ENCODE results near the gene UCHL5. TPM values are rescaled to one million over a fixed set of nuclear protein-coding genes. Genes with fewer than 3 reads are reported as not detected.

UCHL5 gene
- total RNA-seq, 1 experiment from 2014 or later: 42.1 TPM

DNA sequence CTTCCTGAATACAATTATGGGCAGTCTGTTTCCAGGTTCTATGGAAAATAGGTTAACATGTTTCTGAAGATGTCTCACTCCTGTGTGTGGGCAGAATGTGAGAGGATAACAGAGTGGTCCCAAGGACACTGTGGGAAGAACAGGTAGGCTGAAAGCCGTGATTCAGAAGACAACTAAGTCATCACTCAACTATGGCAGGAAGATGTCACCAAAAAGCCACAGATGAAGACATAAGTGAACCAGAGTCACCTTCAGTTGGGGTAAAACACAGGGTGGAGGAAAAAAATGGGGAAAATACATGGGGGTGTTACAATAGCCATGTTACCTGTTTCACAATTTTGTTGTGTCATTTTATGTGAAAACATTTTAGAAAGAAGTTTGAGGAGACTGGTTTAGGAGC, 75.1 kb downstream of the UCHL5 start:
- no peak overlapping the region for H3K27ac Mint-ChIP-seq
- Histone ChIP-seq H3K79me2 (ENCODE audit: insufficient read depth, low read length) (no peaks in the 10 kb centered on the region), H3K27ac (ENCODE audit: insufficient read length, low read depth, low read length) (no peak overlapping the region), H3K9me3 (ENCODE audit: control insufficient read depth, low read depth, low read length) (no peaks in the 10 kb centered on the region), H3T11ph (ENCODE audit: low read length) (no peak overlapping the region), H4K5ac (ENCODE audit: insufficient read length, low read depth, low read length) (no peak overlapping the region), H3K4ac (ENCODE audit: low read depth, low read length) (no peak overlapping the region), H3K23me2 (ENCODE audit: insufficient read length, low read depth, low read length, poor library complexity, severe bottlenecking) (no peaks in the 10 kb centered on the region), H4K20me1 (ENCODE audit: control insufficient read depth, insufficient read depth, insufficient read length) (no peaks in the 10 kb centered on the region), H4K91ac (ENCODE audit: insufficient read length, low read depth, low read length) (no peak overlapping the region), H3K27me3 (ENCODE audit: insufficient read depth, low read length) (no peaks in the 10 kb centered on the region), H3K9ac (ENCODE audit: extremely low read depth, insufficient read length, low read length) (no peak overlapping the region), H2AK5ac (ENCODE audit: insufficient read length, low read length) (no peak overlapping the region), H3K79me1 (ENCODE audit: insufficient read depth, low read depth, low read length, poor library complexity, severe bottlenecking) (no peaks in the 10 kb centered on the region), H3K4me1 (ENCODE audit: insufficient read depth, low read length) (peaks cover 2% of the 10 kb centered on the region), H3K4me2 (ENCODE audit: insufficient read depth, insufficient read length, low read length) (no peak overlapping the region), H2BK12ac (ENCODE audit: insufficient read length, low read depth, low read length) (no peak overlapping the region), H2BK5ac (ENCODE audit: insufficient read length, low read length) (no peak overlapping the region), H2BK15ac (ENCODE audit: low read depth, low read length) (no peak overlapping the region), H2BK120ac (ENCODE audit: low read depth, low read length, poor library complexity, severe bottlenecking) (no peak overlapping the region), H3K14ac (ENCODE audit: insufficient read depth, low read length) (no peak overlapping the region), H2BK20ac (ENCODE audit: low read depth, low read length, poor library complexity, severe bottlenecking) (no peak overlapping the region), H2AFZ (ENCODE audit: low read length) (no peak overlapping the region), H4K8ac (replicated peaks; ENCODE audit: insufficient read length, low read depth, low read length) (no peak overlapping the region), H3K18ac (ENCODE audit: insufficient read length, low read depth, low read length) (no peak overlapping the region), H3K56ac (ENCODE audit: insufficient read length, low read depth, low read length) (no peak overlapping the region), H3K23ac (ENCODE audit: insufficient read length, low read depth, low read length) (no peak overlapping the region)
- peaks cover 12 to 15% of the 10 kb centered on the region in 2 experiments for H3K9me3 Mint-ChIP-seq
- H3K4me1 Mint-ChIP-seq: peaks cover 9 to 21% of the 10 kb centered on the region in 2 experiments
- WGBS (ENCODE audit: extremely low coverage, insufficient read length, low lambda C conversion rate): no CpG with 5 or more reads among the region's 1 CpG
- peaks cover 12 to 18% (median 18%) of the 10 kb centered on the region in 3 experiments for H3K36me3 Mint-ChIP-seq (ENCODE audit: insufficient read depth in 1 of 3, low read depth in 3 of 3)
- TF ChIP-seq, protein P1, sequence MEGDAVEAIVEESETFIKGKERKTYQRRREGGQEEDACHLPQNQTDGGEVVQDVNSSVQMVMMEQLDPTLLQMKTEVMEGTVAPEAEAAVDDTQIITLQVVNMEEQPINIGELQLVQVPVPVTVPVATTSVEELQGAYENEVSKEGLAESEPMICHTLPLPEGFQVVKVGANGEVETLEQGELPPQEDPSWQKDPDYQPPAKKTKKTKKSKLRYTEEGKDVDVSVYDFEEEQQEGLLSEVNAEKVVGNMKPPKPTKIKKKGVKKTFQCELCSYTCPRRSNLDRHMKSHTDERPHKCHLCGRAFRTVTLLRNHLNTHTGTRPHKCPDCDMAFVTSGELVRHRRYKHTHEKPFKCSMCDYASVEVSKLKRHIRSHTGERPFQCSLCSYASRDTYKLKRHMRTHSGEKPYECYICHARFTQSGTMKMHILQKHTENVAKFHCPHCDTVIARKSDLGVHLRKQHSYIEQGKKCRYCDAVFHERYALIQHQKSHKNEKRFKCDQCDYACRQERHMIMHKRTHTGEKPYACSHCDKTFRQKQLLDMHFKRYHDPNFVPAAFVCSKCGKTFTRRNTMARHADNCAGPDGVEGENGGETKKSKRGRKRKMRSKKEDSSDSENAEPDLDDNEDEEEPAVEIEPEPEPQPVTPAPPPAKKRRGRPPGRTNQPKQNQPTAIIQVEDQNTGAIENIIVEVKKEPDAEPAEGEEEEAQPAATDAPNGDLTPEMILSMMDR (conservative IDR thresholded peaks at IDR 0.05): no peak
- H3K27me3 Mint-ChIP-seq (ENCODE audit: low read depth): no peaks in the 10 kb centered on the region; the same call in 1 of the 2 replicates
- no peak for DNase-seq
- no peak overlapping the region for H3K4me3 Mint-ChIP-seq

Measured in H9 (cell line).